ENCODE results near the gene PAFAH1B1.

PAFAH1B1 gene

DNA sequence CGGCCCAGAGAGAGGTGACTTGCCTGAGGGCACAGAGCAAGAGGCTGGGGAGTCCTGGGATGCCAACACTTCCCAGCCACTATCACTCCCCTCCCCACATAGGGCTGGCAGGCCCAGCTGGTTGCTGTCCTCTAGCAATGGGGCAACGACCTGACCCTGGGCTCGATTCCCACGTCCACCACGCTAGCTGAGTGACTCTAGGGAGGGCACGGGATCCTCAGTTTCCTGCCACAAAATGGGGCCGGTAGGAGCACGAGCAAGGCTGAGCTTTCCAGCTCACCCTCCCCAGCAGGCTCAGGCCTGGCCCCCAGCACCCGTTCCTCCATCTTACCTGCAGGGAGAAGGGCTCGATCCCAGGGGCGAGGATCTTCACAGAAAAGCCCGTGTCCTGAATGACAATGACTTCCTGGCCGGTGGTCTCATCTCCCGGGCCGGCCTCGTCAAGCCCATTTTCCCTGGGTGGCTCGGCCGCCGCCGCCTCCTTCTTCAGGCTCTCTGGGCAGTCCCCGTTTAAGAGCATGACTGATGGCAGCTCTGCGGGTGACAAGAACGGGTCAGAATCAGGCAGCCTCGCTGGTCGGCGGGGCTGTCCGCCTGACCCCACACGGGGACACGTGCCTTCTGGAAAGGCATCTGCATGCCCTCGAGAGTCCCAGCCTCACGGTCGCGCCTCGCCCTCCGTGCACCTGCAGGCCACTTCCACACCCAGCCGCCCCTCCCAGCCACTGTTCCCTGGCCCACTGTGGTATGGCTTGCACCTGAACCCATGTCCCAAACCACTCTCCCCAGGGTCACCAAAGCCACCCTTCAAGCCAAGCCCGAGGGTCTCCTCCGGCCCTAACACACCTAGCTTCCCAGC is 110.8 kb downstream of the PAFAH1B1 start:
- no peak for DNase-seq

GRCh38 chr17:2704890-2705248 is 111.4 kb downstream of the PAFAH1B1 start:
- no peak for DNase-seq

DNA sequence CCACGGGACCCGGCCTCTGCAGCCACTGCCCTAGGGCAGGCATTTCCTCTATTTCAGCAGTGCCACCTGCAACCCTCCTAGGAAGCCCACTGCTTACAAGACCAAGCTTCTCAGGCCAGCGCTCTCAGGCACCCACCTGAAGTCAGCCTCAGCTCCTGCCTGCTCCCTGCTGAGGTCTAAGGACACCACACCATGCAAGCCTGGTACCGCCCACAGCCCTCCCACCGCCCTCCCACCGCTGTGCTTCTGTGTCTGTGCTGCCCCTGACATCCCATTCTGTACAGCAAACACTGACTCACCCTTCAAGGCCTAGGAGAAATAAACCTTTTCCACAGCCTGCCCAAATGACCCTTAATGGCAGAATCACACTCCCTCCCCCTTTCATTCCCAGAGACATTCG is 111.8 kb downstream of the PAFAH1B1 start:
- no peak for DNase-seq

- DNase-seq: no peak
These were observed 112.7 kb downstream of the PAFAH1B1 start for GRCh38 chr17:2705888-2706795.

- DNase-seq: no peak
These were observed 113.6 kb downstream of the PAFAH1B1 start for GRCh38 chr17:2706911-2707510.

DNA sequence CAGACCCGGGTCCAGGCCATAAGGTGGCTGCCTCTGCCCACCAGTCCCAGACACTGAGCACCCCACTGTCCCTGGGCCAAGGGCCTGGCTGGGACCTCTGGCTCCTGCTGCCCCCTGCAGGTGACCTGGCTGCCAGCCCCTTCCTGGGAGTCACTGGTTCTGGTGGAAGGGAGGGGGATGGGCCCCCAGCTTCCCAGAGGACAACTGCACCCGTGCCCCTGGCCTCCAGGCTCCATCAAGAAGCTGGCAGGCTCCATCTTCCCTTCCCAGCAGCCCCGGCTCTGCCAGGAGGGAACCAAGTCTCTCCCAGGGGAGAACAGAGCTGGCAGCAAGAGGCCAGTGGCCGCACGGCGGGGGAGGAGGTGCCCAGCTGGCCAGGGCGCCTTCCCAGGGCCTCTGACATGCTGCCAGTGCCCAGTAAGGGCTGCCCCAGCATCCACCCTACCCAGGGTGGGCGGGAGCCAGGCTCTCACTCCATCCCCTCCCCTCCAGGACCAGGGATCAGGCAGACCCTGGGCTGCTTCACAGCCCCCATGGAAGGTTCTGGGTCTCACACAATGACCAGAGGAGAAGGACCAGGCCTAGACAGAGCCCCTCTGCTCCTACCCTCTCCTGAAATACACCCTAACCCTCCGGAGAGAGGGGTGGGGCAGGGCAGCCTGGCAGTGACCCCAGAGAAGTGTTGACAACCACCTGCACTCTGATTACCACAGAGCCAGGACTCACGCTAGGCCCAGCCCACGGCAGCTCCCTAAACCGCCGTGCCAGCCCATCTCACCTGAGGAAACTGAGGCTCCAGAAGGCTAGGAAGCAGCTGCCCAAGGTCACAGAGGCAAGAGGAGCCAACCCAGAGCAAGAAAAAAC is 114.5 kb downstream of the PAFAH1B1 start:
- no peak for DNase-seq

DNA sequence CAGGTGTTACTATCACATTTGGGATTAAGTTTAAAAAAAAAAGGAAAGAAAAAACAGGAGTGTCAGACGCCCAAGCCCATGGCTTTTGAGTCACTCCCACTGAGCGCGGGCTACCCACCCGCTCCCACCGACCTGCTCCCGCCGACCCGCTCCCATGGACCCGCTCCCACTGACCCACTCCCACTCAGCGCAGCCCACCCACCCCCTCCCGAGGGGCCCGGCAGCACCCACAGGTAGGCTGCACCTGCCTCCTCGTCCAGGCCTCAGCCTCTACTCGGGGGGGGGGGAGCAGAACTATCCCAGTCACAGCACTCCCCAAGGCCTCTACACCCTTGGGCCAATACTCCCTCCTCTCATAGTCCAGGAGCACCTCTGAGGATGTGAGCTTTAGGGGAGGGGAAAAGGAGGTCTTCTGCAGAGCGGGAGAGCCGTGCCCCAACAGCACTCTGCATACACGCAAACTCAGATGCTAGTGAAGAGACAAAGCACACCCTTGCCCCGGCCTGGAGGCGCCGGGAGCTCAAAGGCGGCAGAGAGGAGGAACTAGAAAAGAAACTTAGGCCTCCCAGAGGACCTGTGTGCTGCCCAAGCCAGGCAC is 115.2 kb downstream of the PAFAH1B1 start:
- no peak for DNase-seq

- no peak for DNase-seq
These were observed 115.8 kb downstream of the PAFAH1B1 start for GRCh38 chr17:2709183-2709661.

- no peak for DNase-seq
These were observed 116.8 kb downstream of the PAFAH1B1 start for GRCh38 chr17:2710071-2710802.

GRCh38 chr17:2710803-2711607 is 117.6 kb downstream of the PAFAH1B1 start:
- no peak for DNase-seq

DNA sequence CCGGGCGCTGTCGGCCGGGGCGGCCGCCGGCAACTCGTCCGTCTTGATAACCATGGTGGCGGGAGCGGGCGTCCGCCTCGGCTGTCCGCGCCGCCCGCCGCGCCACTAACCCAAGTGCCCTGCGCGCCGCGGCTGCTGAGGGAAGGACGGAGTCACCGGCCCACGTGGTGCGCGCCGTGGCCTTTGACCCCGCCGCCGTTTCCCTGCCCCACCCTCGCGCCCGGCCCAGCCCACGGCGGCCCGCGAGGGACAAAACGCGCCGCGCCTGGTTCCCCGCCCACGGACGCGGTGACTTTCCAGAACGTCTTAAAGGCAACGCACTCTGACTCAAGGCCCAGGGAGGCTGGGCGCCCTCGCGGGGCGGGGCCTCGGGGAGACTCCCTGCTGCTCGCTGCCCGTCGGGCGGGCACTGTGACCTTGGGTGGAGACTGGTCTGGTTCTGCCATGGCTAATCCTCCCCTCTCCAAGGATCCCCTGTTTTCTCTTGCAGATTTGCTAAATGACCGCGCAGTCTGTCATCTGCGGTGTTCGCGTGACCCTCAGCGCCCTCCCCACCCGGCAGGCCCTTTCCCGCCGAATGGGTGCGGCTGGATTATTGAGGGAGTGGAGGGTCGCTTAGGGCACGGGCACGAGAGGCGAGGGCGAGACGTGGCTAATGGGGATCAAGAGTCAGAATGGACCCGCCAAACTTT is 118.3 kb downstream of the PAFAH1B1 start, which contains the start of gene CLUH:
Gene CLUH (minus strand): TSS at position 157 of the 692 bp plus-strand sequence. CDS start 103 bp downstream, at position 54.
- peak; percentile 90 for DNase-seq

DNA sequence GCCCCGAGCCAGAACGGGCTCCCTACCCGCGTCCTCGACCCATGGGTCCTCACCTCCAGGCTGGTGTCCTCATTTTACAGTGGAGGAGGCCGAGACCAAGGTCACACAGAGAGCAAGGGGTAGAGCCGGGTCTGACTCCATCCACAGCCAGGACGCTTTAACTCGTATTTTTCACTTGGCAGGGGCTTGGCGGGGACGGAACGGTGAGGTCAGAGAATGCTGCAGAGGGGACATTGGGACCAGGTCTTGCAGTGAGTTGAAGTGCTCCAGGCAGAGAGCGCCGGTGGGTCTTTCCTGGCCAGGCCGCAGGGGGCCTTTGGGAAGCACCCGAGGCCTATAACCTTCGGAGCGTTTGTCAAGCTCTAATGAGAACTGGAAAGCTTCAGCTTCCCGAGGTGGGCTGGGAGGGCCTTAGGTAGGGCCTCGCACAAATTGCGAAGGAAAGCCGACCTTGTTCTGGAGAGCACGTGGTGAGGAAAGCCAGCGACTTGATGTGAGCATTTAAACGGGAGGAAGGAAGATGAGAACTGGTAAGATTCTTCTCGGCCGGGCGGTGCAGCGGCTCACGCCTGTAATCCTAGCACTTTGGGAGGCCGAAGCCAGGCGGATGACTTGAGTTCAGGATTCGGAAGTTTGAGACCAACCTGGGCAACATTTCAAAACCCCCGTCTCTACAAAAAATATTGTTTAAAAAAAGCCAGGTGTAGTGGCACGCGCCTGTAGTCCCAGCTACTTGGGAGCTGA is 119.0 kb downstream of the PAFAH1B1 start:
- DNase-seq: no peak

DNA sequence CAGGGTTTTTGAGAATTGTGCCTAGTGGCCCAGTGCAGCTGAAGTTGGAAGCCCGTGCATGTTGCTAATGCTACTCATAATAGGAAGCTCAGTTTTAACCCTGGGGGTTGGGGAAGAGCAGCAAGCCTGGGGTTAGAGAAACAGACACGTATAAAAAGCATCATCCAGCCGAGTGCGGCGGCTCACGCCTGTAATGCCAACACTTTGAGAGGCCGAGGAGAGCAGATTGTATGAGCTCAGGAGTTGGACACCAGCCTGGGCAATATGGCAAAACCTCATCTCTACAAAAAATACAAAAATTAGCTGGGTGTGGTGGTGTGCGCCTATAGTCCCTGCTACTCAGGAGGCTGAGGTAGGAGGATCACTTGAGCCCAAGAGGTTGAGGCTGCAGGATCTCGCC is 120.4 kb downstream of the PAFAH1B1 start:
- no peak for DNase-seq

DNA sequence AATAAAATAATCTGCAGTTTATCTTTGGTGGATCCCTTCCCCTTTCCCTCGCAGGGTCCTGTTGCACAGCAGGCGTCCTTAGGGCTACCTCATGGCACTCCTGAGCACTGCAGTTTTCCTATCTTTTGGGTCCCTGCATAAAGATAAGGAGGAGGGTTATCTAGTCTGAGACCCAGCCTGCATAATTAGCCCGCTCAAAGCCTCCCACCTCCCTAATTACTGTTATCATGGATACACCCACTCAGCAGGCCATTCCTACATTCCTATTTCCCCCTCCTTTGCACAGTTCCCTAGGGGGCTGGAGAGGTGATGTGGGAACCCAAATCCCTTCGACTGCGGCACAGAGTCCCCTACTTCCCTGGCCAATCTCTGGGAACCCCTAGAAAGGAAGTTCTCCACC is 123.2 kb downstream of the PAFAH1B1 start:
- no peak for DNase-seq

GRCh38 chr17:2718150-2718938 is 124.9 kb downstream of the PAFAH1B1 start:
- no peak for DNase-seq

GRCh38 chr17:2719861-2720260 is 126.4 kb downstream of the PAFAH1B1 start:
- no peak for DNase-seq

- DNase-seq: no peak
These were observed 128.1 kb downstream of the PAFAH1B1 start for GRCh38 chr17:2721603-2722002.

- DNase-seq: no peak
These were observed 129.2 kb downstream of the PAFAH1B1 start for GRCh38 chr17:2722611-2723010.

Measured in GOT3 (cell line).